DOHH2 (cell line): Measurements from ENCODE around the gene DYDC2.

Experiments used
- H3F3A ChIP-seq: fragments of 200-600 bp; sonication (generic), shearing (Covaris generic); 2 replicates; pipeline ENCODE4 v1.6.0; 2016; ENCODE audit warnings: antibody characterized with exemption, mild to moderate bottlenecking; ENCODE audit not compliant: control insufficient read depth, insufficient read depth
- H3K27ac ChIP-seq: fragments of 200-600 bp; sonication (generic); 2 replicates; pipeline ENCODE4 v1.5.1; 2014; ENCODE audit warnings: low read depth, mild to moderate bottlenecking, low read length, moderate library complexity
- H3K27me3 ChIP-seq: fragments of 200-600 bp; sonication (generic); 2 replicates; pipeline ENCODE4 v1.6.1; 2014; ENCODE audit warnings: mild to moderate bottlenecking, low read length, mixed read lengths; ENCODE audit not compliant: control insufficient read depth
- H3K36me3 ChIP-seq: fragments of 200-600 bp; sonication (generic); 2 replicates; pipeline ENCODE4 v1.6.1; 2014; ENCODE audit warnings: mild to moderate bottlenecking, low read length, moderate library complexity, mixed read lengths; ENCODE audit not compliant: control insufficient read depth
- H3K4me1 ChIP-seq: fragments of 200-600 bp; sonication (generic); 2 replicates; pipeline ENCODE4 v1.6.1; 2014; ENCODE audit warnings: mild to moderate bottlenecking, low read length, mixed read lengths; ENCODE audit not compliant: control insufficient read depth
- H3K4me2 ChIP-seq: fragments of 200-600 bp; sonication (generic); 2 replicates; pipeline ENCODE4 v1.6.0; 2014; ENCODE audit warnings: mild to moderate bottlenecking, low read length, moderate library complexity
- H3K4me3 ChIP-seq: fragments of 200-600 bp; sonication (generic); 2 replicates; pipeline ENCODE4 v1.5.1; 2014; ENCODE audit warnings: mild to moderate bottlenecking, low read length, mixed read lengths
- H3K79me2 ChIP-seq: fragments of 200-600 bp; sonication (generic); 2 replicates; pipeline ENCODE4 v1.6.1; 2014; ENCODE audit warnings: mild to moderate bottlenecking, low read length, mixed read lengths; ENCODE audit not compliant: control insufficient read depth
- H3K9me2 ChIP-seq: fragments of 200-600 bp; sonication (generic); replicated peaks from 2 replicates; pipeline ENCODE4 v1.6.1; 2014; ENCODE audit warnings: mild to moderate bottlenecking, low read length, mixed read lengths; ENCODE audit not compliant: control insufficient read depth
- H3K9me3 ChIP-seq: fragments of 200-600 bp; sonication (generic); 2 replicates; pipeline ENCODE4 v1.6.1; 2014; ENCODE audit warnings: antibody characterized with exemption, low read length, mixed read lengths; ENCODE audit not compliant: control insufficient read depth, insufficient read depth
- H4K20me1 ChIP-seq: fragments of 200-600 bp; sonication (generic); 2 replicates; pipeline ENCODE4 v1.6.0; 2014; ENCODE audit warnings: low read depth, mild to moderate bottlenecking, antibody characterized with exemption, low read length, moderate library complexity; ENCODE audit not compliant: control insufficient read depth, insufficient read depth
- CTCF ChIP-seq: fragments of 200-600 bp; sonication (generic); IDR thresholded peaks from one replicate; pipeline ENCODE4 v1.5.1; 2014; ENCODE audit warnings: antibody characterized with exemption, mild to moderate bottlenecking, low read depth, low read length; ENCODE audit not compliant: poor library complexity, severe bottlenecking
- EZH2phosphoT487 ChIP-seq: fragments of 200-600 bp; sonication (generic); IDR thresholded peaks from 2 replicates; pipeline ENCODE4 v1.6.1; 2017; ENCODE audit warnings: borderline replicate concordance, mild to moderate bottlenecking, antibody characterized with exemption, low read length, moderate library complexity, mixed read lengths

DYDC2 gene

GRCh38 chr10:80356563-80356988 is at the start of gene DYDC2, which contains the start of gene DYDC1:
TSS of gene DYDC2 (plus strand) at chr10:80356781. CDS start at chr10:80362444, 5,663 bp downstream.
TSS of gene DYDC1 (minus strand) at chr10:80356755. CDS start at chr10:80352601, 4,154 bp downstream.
- no peaks in the 10 kb centered on the region for H3K9me2 ChIP-seq
- H3K27me3 ChIP-seq: no peaks in the 10 kb centered on the region
- TF ChIP-seq CTCF (no peak), EZH2phosphoT487 (no peak)
- no peak within 1 kb of the TSS for H3K27ac ChIP-seq
- no peaks in the 10 kb centered on the region for H3F3A ChIP-seq
- H3K36me3 ChIP-seq: no peaks in the 10 kb centered on the region
- no peaks in the 10 kb centered on the region for H3K4me1 ChIP-seq
- H3K9me3 ChIP-seq: no peaks in the 10 kb centered on the region
- H3K4me2 ChIP-seq: no peak within 1 kb of the TSS
- H3K4me3 ChIP-seq: no peak within 1 kb of the TSS
- no peaks in the 10 kb centered on the region for H4K20me1 ChIP-seq
- H3K79me2 ChIP-seq: no peaks in the 10 kb centered on the region

GRCh38 chr10:80313523-80313922 is 43.1 kb upstream of the DYDC2 start:
- Histone ChIP-seq H3K9me3 (no peaks in the 10 kb centered on the region), H3K27ac (no peak overlapping the region), H3K79me2 (no peaks in the 10 kb centered on the region), H3K4me2 (no peak overlapping the region), H3K4me3 (no peak overlapping the region), H3K4me1 (peaks cover 6% of the 10 kb centered on the region; the same call in 1 of the 2 replicates), H3F3A (no peaks in the 10 kb centered on the region), H3K36me3 (no peaks in the 10 kb centered on the region), H4K20me1 (no peaks in the 10 kb centered on the region), H3K9me2 (no peaks in the 10 kb centered on the region), H3K27me3 (no peaks in the 10 kb centered on the region)
- TF ChIP-seq EZH2phosphoT487 (no peak), CTCF (no peak)

GRCh38 chr10:80315391-80315790 is 41.2 kb upstream of the DYDC2 start:
- H3K4me1 ChIP-seq: peaks cover 6% of the 10 kb centered on the region; the same call in 1 of the 2 replicates
- no peak overlapping the region for H3K4me2 ChIP-seq
- no peak overlapping the region for H3K4me3 ChIP-seq
- no peaks in the 10 kb centered on the region for H3K79me2 ChIP-seq
- no peaks in the 10 kb centered on the region for H3K9me3 ChIP-seq
- H3K36me3 ChIP-seq: no peaks in the 10 kb centered on the region
- H3K27me3 ChIP-seq: 0 out of 2 replicates have a peak, but pooled peaks cover 4% of the 10 kb centered on the region
- TF ChIP-seq EZH2phosphoT487: no peak
- TF ChIP-seq CTCF: no peak
- H3F3A ChIP-seq: no peaks in the 10 kb centered on the region
- H3K27ac ChIP-seq: no peak overlapping the region
- H3K9me2 ChIP-seq: no peaks in the 10 kb centered on the region
- no peaks in the 10 kb centered on the region for H4K20me1 ChIP-seq
